ENCODE data around the gene TRAPPC3L. TPM values are rescaled to one million over a fixed set of nuclear protein-coding genes. Genes with fewer than 3 reads are reported as not detected.
A peak's percentile ranks its signal among the peaks of the same experiment; 100 is the strongest.

The TRAPPC3L gene
- total and polyA plus RNA-seq, 10 donors: 0.33 to 6.3 (median 2.9) TPM

DNA sequence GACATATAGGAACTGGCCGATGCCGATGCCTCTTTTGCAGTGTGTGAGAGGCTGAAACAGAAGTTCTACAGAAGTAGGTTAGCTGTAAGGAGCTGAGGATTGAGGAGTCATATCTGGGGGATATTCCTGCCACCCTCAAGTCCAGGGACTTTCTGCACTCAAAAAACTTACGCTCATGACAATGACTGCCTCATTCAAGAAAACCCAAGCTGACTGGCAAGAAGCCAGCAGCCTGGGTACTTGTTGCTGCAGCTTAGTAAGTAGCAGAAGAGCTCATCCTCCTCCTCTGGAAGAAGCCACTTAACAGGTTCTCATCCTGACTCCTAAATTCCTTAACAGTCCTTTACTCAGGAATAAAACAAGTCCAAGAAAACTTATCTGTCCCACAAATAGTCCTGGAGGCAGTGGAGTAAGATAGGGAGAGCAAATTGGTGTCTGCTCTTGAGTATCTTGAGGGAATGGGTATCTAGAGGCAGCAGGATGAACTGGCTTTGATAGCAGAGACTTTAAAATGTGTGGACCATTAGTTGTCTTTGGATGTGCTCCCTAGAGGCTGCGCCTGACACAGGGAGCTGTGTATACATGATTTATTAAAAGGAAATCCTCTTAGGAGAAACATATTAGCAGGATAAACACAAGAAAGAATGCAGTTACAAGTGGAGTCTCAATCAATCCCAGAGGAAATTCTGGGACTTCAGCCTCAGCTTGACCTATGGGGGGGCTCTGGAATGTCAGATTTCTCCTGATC is 26.7 kb downstream of the TRAPPC3L start:
- Histone ChIP-seq H3K4me1 (peaks cover 0 to 14% (median 2%) of the 10 kb centered on the region in 6 donors), H3K27ac (no peak overlapping the region), H3K27me3 (replicated peaks in 1 of 7) (no peaks in the 10 kb centered on the region), H3K4me3 (no peak overlapping the region), H3K36me3 (peaks cover 0 to 7% (median 0%) of the 10 kb centered on the region in 6 donors), H3K9me3 (no peaks in the 10 kb centered on the region)
- DNase-seq: no peak
- no peak for TF ChIP-seq POLR2AphosphoS5 (IDR thresholded peaks at IDR 0.05)
- TF ChIP-seq, protein P1, sequence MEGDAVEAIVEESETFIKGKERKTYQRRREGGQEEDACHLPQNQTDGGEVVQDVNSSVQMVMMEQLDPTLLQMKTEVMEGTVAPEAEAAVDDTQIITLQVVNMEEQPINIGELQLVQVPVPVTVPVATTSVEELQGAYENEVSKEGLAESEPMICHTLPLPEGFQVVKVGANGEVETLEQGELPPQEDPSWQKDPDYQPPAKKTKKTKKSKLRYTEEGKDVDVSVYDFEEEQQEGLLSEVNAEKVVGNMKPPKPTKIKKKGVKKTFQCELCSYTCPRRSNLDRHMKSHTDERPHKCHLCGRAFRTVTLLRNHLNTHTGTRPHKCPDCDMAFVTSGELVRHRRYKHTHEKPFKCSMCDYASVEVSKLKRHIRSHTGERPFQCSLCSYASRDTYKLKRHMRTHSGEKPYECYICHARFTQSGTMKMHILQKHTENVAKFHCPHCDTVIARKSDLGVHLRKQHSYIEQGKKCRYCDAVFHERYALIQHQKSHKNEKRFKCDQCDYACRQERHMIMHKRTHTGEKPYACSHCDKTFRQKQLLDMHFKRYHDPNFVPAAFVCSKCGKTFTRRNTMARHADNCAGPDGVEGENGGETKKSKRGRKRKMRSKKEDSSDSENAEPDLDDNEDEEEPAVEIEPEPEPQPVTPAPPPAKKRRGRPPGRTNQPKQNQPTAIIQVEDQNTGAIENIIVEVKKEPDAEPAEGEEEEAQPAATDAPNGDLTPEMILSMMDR (IDR thresholded peaks at IDR 0.05 in 8 of 11, conservative IDR thresholded peaks at IDR 0.05 in 3 of 11): no peak
- TF ChIP-seq POLR2A (IDR thresholded peaks at IDR 0.05): no peak
- 72 to 89% (median 78%) methylated on average over 4 of the region's 4 CpGs for WGBS, 5 donors
- intact Hi-C loops (cut with DNase I; ENCODE audit: low total_unique reads): no loop called here

DNA sequence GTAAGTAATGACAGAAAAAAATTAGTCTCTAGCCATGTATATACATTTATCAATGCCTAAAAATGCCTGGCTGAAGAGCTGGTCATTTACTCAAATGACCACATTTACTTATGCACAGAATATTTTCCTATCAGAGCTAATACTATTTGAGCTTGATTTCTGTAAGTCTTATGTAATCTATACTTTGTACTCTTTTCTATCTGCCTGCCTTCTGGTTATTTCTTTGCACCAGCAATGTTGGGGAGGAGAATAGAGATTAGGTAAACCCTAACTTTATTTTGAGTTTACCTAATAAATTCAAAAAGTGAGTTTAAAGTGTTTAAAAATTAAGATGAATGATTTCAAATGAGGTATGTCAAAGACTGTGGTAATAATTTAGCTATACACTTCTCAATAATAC is 30.3 kb downstream of the TRAPPC3L start:
- no peaks in the 10 kb centered on the region for H3K9me3 ChIP-seq
- H3K4me3 ChIP-seq: no peak overlapping the region
- intact Hi-C loops (cut with DNase I; ENCODE audit: low total_unique reads): no loop called here
- no peak for DNase-seq
- peaks cover 0 to 7% (median 0%) of the 10 kb centered on the region in 6 donors for H3K36me3 ChIP-seq
- no peaks in the 10 kb centered on the region for H3K27me3 ChIP-seq (replicated peaks in 1 of 7)
- H3K4me1 ChIP-seq: peaks cover 0 to 31% (median 12%) of the 10 kb centered on the region in 6 donors
- no peak overlapping the region for H3K27ac ChIP-seq
- TF ChIP-seq POLR2A (IDR thresholded peaks at IDR 0.05) (no peak), POLR2AphosphoS5 (IDR thresholded peaks at IDR 0.05) (no peak)
- TF ChIP-seq, protein P1 (IDR thresholded peaks at IDR 0.05 in 8 of 11, conservative IDR thresholded peaks at IDR 0.05 in 3 of 11): no peak

DNA sequence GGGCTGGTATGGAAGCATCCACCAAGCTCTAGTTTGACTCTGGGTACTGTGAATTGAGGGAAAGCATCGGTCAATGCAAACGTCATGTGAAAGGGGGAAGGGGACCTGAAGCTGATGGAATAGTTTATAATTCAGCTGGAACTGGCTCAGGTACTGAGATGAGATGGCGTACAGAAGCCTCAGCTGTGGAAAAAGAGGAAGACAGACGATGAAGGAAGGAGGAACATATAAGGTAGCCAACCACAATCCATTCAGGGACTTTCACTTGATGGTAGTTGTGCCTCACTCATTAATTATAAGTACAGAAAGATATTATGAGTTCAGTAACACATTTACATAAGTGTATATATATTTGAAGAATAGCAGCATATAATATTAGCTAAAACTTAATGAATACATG is 31.4 kb downstream of the TRAPPC3L start:
- intact Hi-C loops (cut with DNase I; ENCODE audit: low total_unique reads): no loop called here
- Histone ChIP-seq H3K4me1 (peaks cover 0 to 31% (median 12%) of the 10 kb centered on the region in 6 donors), H3K36me3 (peaks cover 0 to 7% (median 0%) of the 10 kb centered on the region in 6 donors), H3K4me3 (peak overlapping the region in 1 of 8 donors; percentile 59), H3K27ac (no peak overlapping the region), H3K9me3 (peaks cover 0 to 5% (median 0%) of the 10 kb centered on the region in 8 donors), H3K27me3 (replicated peaks in 1 of 7) (no peaks in the 10 kb centered on the region)
- TF ChIP-seq POLR2AphosphoS5 (IDR thresholded peaks at IDR 0.05) (no peak), POLR2A (IDR thresholded peaks at IDR 0.05) (no peak)
- TF ChIP-seq, protein P1 (IDR thresholded peaks at IDR 0.05 in 8 of 11, conservative IDR thresholded peaks at IDR 0.05 in 3 of 11): no peak
- no peak for DNase-seq
- 57 to 71% (median 64%) methylated on average over 4 of the region's 4 CpGs for WGBS, 5 donors

- Histone ChIP-seq H3K4me1 (peaks cover 0 to 31% (median 12%) of the 10 kb centered on the region in 6 donors), H3K4me3 (peak overlapping the region in 3 of 8 donors; percentile 35 to 59 (median 39)), H3K27ac (peak overlapping the region in 5 of 8 donors; percentile 79 to 87 (median 84)), H3K27me3 (replicated peaks in 1 of 7) (no peaks in the 10 kb centered on the region), H3K9me3 (peaks cover 0 to 13% (median 0%) of the 10 kb centered on the region in 8 donors), H3K36me3 (peaks cover 0 to 7% (median 0%) of the 10 kb centered on the region in 6 donors)
- WGBS, 5 donors: 80 to 93% (median 88%) methylated on average over 2 of the region's 2 CpGs
- no peak for TF ChIP-seq POLR2A (IDR thresholded peaks at IDR 0.05)
- TF ChIP-seq POLR2AphosphoS5 (IDR thresholded peaks at IDR 0.05): no peak
- TF ChIP-seq, protein P1 (IDR thresholded peaks at IDR 0.05 in 8 of 11, conservative IDR thresholded peaks at IDR 0.05 in 3 of 11): no peak
- no peak for DNase-seq
- intact Hi-C loops (cut with DNase I; ENCODE audit: low total_unique reads): no loop called here
These were observed 32.1 kb downstream of the TRAPPC3L start for GRCh38 chr6:116513224-116513875.
